ENCODE results near the gene RAMP3. TPM values are rescaled to one million over a fixed set of nuclear protein-coding genes. Genes with fewer than 3 reads are reported as not detected.
"Not testable (repeated sequence)": the region's sequence is repeated elsewhere in the genome, so short reads cannot be mapped to it uniquely, and the experiment has no call there.

RAMP3 gene
- total and polyA plus RNA-seq, 4 donors: 8.9 to 12.4 (median 10.3) TPM

GRCh38 chr7:45162311-45162845, 4.8 kb downstream of the RAMP3 start:
- Histone ChIP-seq H3K4me3 (ENCODE audit: low read depth, low read length) (no peak overlapping the region), H3K4me1 (ENCODE audit: control insufficient read depth, insufficient read depth, low read length) (peaks cover 17% of the 10 kb centered on the region), H3K9me3 (ENCODE audit: control insufficient read depth, insufficient read depth, low read length) (peaks cover 2% of the 10 kb centered on the region), H3K27ac (ENCODE audit: low read depth, low read length) (no peak overlapping the region), H3K27me3 (ENCODE audit: control insufficient read depth, insufficient read depth, low read length) (peaks cover 4% of the 10 kb centered on the region), H3K36me3 (ENCODE audit: control insufficient read depth, insufficient read depth, low read length) (no peaks in the 10 kb centered on the region)
- 97% methylated on average over 2 of the region's 3 CpGs for WGBS (ENCODE audit: insufficient coverage)
- no peak for DNase-seq (ENCODE audit: low read depth in 4 of 6, low spot score in 6 of 6)

- H3K27me3 ChIP-seq (ENCODE audit: control insufficient read depth, insufficient read depth, low read length): peaks cover under 1% of the 10 kb centered on the region
- peaks cover 12% of the 10 kb centered on the region for H3K4me1 ChIP-seq (ENCODE audit: control insufficient read depth, insufficient read depth, low read length)
- no peak for DNase-seq (ENCODE audit: low read depth in 4 of 6, low spot score in 6 of 6)
- no peaks in the 10 kb centered on the region for H3K36me3 ChIP-seq (ENCODE audit: control insufficient read depth, insufficient read depth, low read length)
- H3K27ac ChIP-seq (ENCODE audit: low read depth, low read length): no peak overlapping the region
- 67% methylated on average over 1 of the region's 2 CpGs for WGBS (ENCODE audit: insufficient coverage)
- no peak overlapping the region for H3K4me3 ChIP-seq (ENCODE audit: low read depth, low read length)
- H3K9me3 ChIP-seq (ENCODE audit: control insufficient read depth, insufficient read depth, low read length): peaks cover 2% of the 10 kb centered on the region
Measured at GRCh38 chr7:45162943-45163691, 5.5 kb downstream of the RAMP3 start.

GRCh38 chr7:45163692-45164052, 6.1 kb downstream of the RAMP3 start:
- Histone ChIP-seq H3K27me3 (ENCODE audit: control insufficient read depth, insufficient read depth, low read length) (no peaks in the 10 kb centered on the region), H3K27ac (ENCODE audit: low read depth, low read length) (no peak overlapping the region), H3K9me3 (ENCODE audit: control insufficient read depth, insufficient read depth, low read length) (peaks cover 2% of the 10 kb centered on the region), H3K36me3 (ENCODE audit: control insufficient read depth, insufficient read depth, low read length) (no peaks in the 10 kb centered on the region), H3K4me3 (ENCODE audit: low read depth, low read length) (no peak overlapping the region), H3K4me1 (ENCODE audit: control insufficient read depth, insufficient read depth, low read length) (peaks cover 7% of the 10 kb centered on the region)
- WGBS (ENCODE audit: insufficient coverage): 93% methylated on average over 3 of the region's 4 CpGs
- no peak for DNase-seq (ENCODE audit: low read depth in 4 of 6, low spot score in 6 of 6)

GRCh38 chr7:45164271-45164670, 6.7 kb downstream of the RAMP3 start:
- not testable (repeated sequence) for H3K4me1 ChIP-seq (ENCODE audit: control insufficient read depth, insufficient read depth, low read length); H3K27ac ChIP-seq (ENCODE audit: low read depth, low read length); H3K36me3 ChIP-seq (ENCODE audit: control insufficient read depth, insufficient read depth, low read length); H3K9me3 ChIP-seq (ENCODE audit: control insufficient read depth, insufficient read depth, low read length); DNase-seq (ENCODE audit: low read depth in 4 of 6, low spot score in 6 of 6); H3K4me3 ChIP-seq (ENCODE audit: low read depth, low read length); H3K27me3 ChIP-seq (ENCODE audit: control insufficient read depth, insufficient read depth, low read length)
- no CpG with 5 or more reads among the region's 3 CpGs for WGBS (ENCODE audit: insufficient coverage)

DNA sequence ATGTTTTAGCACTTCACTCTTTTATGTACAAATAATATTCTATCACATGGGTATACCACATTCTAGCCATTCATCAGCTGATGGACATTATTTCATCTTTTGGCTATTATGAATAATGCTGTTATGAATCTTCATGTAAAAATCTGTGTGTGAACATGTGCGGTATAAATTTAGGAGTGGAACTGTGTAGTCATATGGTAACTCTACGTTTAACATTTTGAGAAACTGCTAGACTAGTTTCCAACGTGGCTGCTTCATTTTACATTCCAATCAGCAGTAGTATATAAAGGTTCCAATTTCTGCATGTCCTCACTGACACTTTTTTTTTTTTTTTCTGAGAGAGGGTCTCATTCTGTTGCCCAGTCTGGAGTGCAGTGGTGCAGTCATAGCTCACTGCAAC, 8.3 kb downstream of the RAMP3 start:
- Histone ChIP-seq H3K4me3 (ENCODE audit: low read depth, low read length) (no peak overlapping the region), H3K9me3 (ENCODE audit: control insufficient read depth, insufficient read depth, low read length) (peaks cover 2% of the 10 kb centered on the region), H3K27me3 (ENCODE audit: control insufficient read depth, insufficient read depth, low read length) (no peaks in the 10 kb centered on the region), H3K4me1 (ENCODE audit: control insufficient read depth, insufficient read depth, low read length) (peaks cover 1% of the 10 kb centered on the region), H3K36me3 (ENCODE audit: control insufficient read depth, insufficient read depth, low read length) (no peaks in the 10 kb centered on the region), H3K27ac (ENCODE audit: low read depth, low read length) (no peak overlapping the region)
- peak in 1 of 6 donors; percentile 74 for DNase-seq (ENCODE audit: low read depth in 4 of 6, low spot score in 6 of 6)
- WGBS (ENCODE audit: insufficient coverage): 100% methylated on average over 1 of the region's 3 CpGs

- DNase-seq (ENCODE audit: low read depth in 4 of 6, low spot score in 6 of 6): no peak
- 92% methylated on average over 1 of the region's 1 CpG for WGBS (ENCODE audit: insufficient coverage)
- H3K9me3 ChIP-seq (ENCODE audit: control insufficient read depth, insufficient read depth, low read length): no peaks in the 10 kb centered on the region
- H3K27ac ChIP-seq (ENCODE audit: low read depth, low read length): no peak overlapping the region
- H3K36me3 ChIP-seq (ENCODE audit: control insufficient read depth, insufficient read depth, low read length): no peaks in the 10 kb centered on the region
- no peaks in the 10 kb centered on the region for H3K27me3 ChIP-seq (ENCODE audit: control insufficient read depth, insufficient read depth, low read length)
- H3K4me1 ChIP-seq (ENCODE audit: control insufficient read depth, insufficient read depth, low read length): no peaks in the 10 kb centered on the region
- no peak overlapping the region for H3K4me3 ChIP-seq (ENCODE audit: low read depth, low read length)
Measured at GRCh38 chr7:45171946-45172345, 14.4 kb downstream of the RAMP3 start.

DNA sequence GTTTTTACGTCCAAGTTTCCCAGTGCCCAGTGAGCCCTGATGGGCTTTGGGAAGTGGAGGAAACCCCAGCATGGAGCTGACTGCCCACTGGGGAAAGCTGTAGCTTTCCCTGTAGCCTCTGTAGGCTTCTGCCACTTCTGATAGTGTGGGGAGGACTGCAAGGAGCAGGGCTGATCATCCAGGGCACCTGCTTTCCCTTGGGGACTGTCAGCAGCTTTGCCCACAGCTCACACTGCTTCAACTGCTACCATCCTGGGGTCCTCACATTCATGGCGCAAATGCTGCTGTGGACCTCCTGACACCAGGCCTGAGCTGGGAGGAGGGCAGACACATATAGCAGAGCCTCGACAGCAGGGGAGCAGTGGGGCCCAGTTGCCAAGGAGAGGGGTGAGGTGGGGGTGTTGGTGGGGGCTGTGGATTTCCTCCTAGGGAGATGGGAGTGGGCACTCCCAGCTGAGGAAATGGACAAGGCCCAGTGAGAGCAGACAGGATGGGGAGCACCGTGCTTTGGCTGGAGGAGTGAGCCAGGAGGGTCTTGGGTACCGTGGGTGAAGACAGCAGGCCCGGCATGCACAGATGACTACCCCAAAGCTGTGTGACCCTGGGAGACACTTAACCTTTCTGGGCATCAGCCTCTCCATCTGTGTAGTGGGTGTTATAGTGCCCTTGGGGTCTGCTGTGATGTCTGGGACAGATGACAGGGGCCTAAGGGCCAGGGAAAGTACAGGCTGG, 16.2 kb downstream of the RAMP3 start:
- no peak overlapping the region for H3K4me3 ChIP-seq (ENCODE audit: low read depth, low read length)
- H3K36me3 ChIP-seq (ENCODE audit: control insufficient read depth, insufficient read depth, low read length): no peaks in the 10 kb centered on the region
- 89% methylated on average over 5 of the region's 6 CpGs for WGBS (ENCODE audit: insufficient coverage)
- no peak overlapping the region for H3K27ac ChIP-seq (ENCODE audit: low read depth, low read length)
- H3K4me1 ChIP-seq (ENCODE audit: control insufficient read depth, insufficient read depth, low read length): no peaks in the 10 kb centered on the region
- no peak for DNase-seq (ENCODE audit: low read depth in 4 of 6, low spot score in 6 of 6)
- H3K9me3 ChIP-seq (ENCODE audit: control insufficient read depth, insufficient read depth, low read length): no peaks in the 10 kb centered on the region
- H3K27me3 ChIP-seq (ENCODE audit: control insufficient read depth, insufficient read depth, low read length): no peaks in the 10 kb centered on the region

- no peaks in the 10 kb centered on the region for H3K27me3 ChIP-seq (ENCODE audit: control insufficient read depth, insufficient read depth, low read length)
- H3K4me1 ChIP-seq (ENCODE audit: control insufficient read depth, insufficient read depth, low read length): no peaks in the 10 kb centered on the region
- 97% methylated on average over 4 of the region's 4 CpGs for WGBS (ENCODE audit: insufficient coverage)
- no peak overlapping the region for H3K4me3 ChIP-seq (ENCODE audit: low read depth, low read length)
- H3K36me3 ChIP-seq (ENCODE audit: control insufficient read depth, insufficient read depth, low read length): no peaks in the 10 kb centered on the region
- H3K27ac ChIP-seq (ENCODE audit: low read depth, low read length): no peak overlapping the region
- no peaks in the 10 kb centered on the region for H3K9me3 ChIP-seq (ENCODE audit: control insufficient read depth, insufficient read depth, low read length)
- no peak for DNase-seq (ENCODE audit: low read depth in 4 of 6, low spot score in 6 of 6)
Measured at GRCh38 chr7:45174328-45174610, 16.7 kb downstream of the RAMP3 start.

- no peak overlapping the region for H3K27ac ChIP-seq (ENCODE audit: low read depth, low read length)
Measured at GRCh38 chr7:45174966-45175765, 17.6 kb downstream of the RAMP3 start.

More at GRCh38 chr7:45174966-45175765, 17.6 kb downstream of the RAMP3 start:
- Histone ChIP-seq H3K9me3 (ENCODE audit: control insufficient read depth, insufficient read depth, low read length) (no peaks in the 10 kb centered on the region), H3K4me3 (ENCODE audit: low read depth, low read length) (no peak overlapping the region), H3K4me1 (ENCODE audit: control insufficient read depth, insufficient read depth, low read length) (no peaks in the 10 kb centered on the region), H3K27me3 (ENCODE audit: control insufficient read depth, insufficient read depth, low read length) (no peaks in the 10 kb centered on the region), H3K36me3 (ENCODE audit: control insufficient read depth, insufficient read depth, low read length) (no peaks in the 10 kb centered on the region)
- WGBS (ENCODE audit: insufficient coverage): 73% methylated on average over 4 of the region's 4 CpGs
- no peak for DNase-seq (ENCODE audit: low read depth in 4 of 6, low spot score in 6 of 6)
